ENCODE data around the gene ASB1.

DNA sequence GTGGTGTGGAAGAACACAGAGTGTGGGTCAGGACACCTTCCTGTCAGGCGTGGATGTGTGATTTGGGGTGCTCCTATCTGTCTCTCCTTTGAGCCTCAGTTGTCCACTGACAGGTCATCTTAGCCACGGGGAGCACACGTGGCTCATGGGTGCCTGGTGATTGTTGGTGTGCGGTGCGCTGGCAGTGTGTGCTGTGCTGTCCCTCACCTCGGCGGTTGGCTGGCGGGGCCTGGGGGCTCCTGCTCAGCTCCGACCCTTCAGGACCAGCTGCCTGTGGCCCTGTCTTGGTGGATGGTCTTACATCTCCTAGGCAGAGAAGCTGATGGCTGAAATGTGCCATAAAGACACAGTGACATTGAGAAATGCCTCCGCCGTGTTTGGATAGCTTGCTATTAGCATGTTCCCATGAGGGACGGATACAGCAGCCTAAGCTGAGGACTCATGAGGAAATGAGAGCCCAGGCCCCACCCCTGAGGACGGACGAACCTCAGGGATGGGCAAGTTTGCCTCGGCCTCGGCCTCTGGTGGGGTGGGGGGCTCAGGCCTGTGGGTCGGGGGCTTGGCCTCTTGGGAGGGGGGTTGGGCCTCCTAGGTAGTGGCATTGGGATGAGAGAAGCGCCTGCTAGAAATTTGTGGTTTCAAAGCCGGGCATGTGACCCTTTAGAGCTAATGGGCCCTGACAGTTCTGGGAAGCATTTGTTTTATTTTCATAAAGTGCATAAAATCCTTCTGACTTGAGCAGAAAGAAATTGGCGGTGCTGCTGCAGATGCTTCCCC is 20.3 kb upstream of the ASB1 start:
- TF ChIP-seq CTCF (IDR thresholded peaks at IDR 0.05) (no peak), ZFX (IDR thresholded peaks at IDR 0.05; ENCODE audit: borderline replicate concordance) (no peak)
